HCT116 (cell line): ENCODE measurements around the gene SMIM14. TPM values are rescaled to one million over a fixed set of nuclear protein-coding genes. Genes with fewer than 3 reads are reported as not detected.
A peak's percentile ranks its signal among the peaks of the same experiment; 100 is the strongest.

Experiments used
- ATAC-seq: fragments of 200-7000 bp; cut with Tn5 transposase; 2 replicates; pipeline ENCODE4 v1.9.1; 2020; ENCODE audit warnings: mild to moderate bottlenecking, moderate library complexity
- BruUV-seq: library from RNA; stranded (reverse); fragments of 400-500 nt; replicated peaks from 2 replicates; lab custom pipeline; 2021; lab: Mats Ljungman, UMichigan
- CTCF ChIA-PET: fragments of 300-600 bp; sonication (Branson Sonifier 250); formaldehyde crosslinking; loops from one replicate; lab custom pipeline; 2021; ENCODE audit warnings: antibody characterized with exemption; lab: Charles Lee
- POLR2A ChIA-PET: fragments of 300-600, 350-600 bp; sonication (Branson Sonifier 250); formaldehyde crosslinking; loops from one replicate; lab custom pipeline; 2021; ENCODE audit warnings: antibody characterized with exemption; lab: Charles Lee
- RAD21 ChIA-PET, 2 experiments: fragments of 300-600 bp; sonication (Branson Sonifier 250); formaldehyde crosslinking; loops; one replicate each; lab custom pipeline; 2023; ENCODE audit warnings: low total read pairs in 2 of 2; ENCODE audit not compliant: uncharacterized antibody in 2 of 2, unreplicated experiment in 2 of 2, low non-redundant PET in 1 of 2; lab: Charles Lee
- DNase-seq: peaks from one replicate; pipeline ENCODE4 v3.0.0-alpha.2; 2010; ENCODE audit warnings: low read depth, low spot score
- H2AFZ ChIP-seq: fragments of 200-600 bp; shearing (Covaris generic), sonication (generic); 2 replicates; pipeline ENCODE4 v1.6.1; 2017; ENCODE audit warnings: low read depth, mixed run types, mixed read lengths, antibody characterized with exemption, low read length; ENCODE audit not compliant: poor library complexity, severe bottlenecking
- H3K27ac ChIP-seq: 2 replicates; pipeline ENCODE4 v1.5.1; 2012; ENCODE audit warnings: low read depth, low read length
- H3K27me3 ChIP-seq: fragments of 200-600 bp; sonication (generic); 2 replicates; pipeline ENCODE4 v1.6.1; 2016; ENCODE audit warnings: mixed run types, low read length, mixed read lengths; ENCODE audit not compliant: insufficient read depth
- H3K36me3 ChIP-seq, 2 experiments: fragments of 200-500 bp in 1 of 2; fragments of 200-600 bp in 1 of 2; sonication (Bioruptor generic) in 1 of 2; sonication (generic) in 1 of 2; 2 replicates each; pipeline versions ENCODE4 v1.5.1 to v1.6.1; 2014 to 2016; ENCODE audit warnings: low read length in 2 of 2, inconsistent platforms in 1 of 2, mixed read lengths in 1 of 2, mixed run types in 1 of 2; ENCODE audit not compliant: insufficient read depth in 2 of 2, control insufficient read depth in 1 of 2
- H3K4me1 ChIP-seq, 2 experiments: fragments of 200-600 bp in 1 of 2; sonication (generic) in 1 of 2; 2 replicates each; pipeline versions ENCODE4 v1.5.1 to v1.6.1; 2012 to 2017; ENCODE audit warnings: low read length in 2 of 2, inconsistent platforms in 1 of 2, mild to moderate bottlenecking in 1 of 2, mixed read lengths in 1 of 2, mixed run types in 1 of 2, moderate library complexity in 1 of 2; ENCODE audit not compliant: insufficient read depth in 2 of 2, control insufficient read depth in 1 of 2
- H3K4me2 ChIP-seq: fragments of 200-600 bp; sonication (generic); 2 replicates; pipeline ENCODE4 v1.6.1; 2017; ENCODE audit warnings: mixed run types, low read length, mixed read lengths
- H3K4me3 ChIP-seq, 2 experiments: fragments of 200-600 bp in 1 of 2; sonication (generic) in 1 of 2; replicated peaks in 1 of 2; 2 replicates each; pipeline ENCODE4 v1.5.1; 2011 to 2016; ENCODE audit warnings: low read length in 2 of 2, control low read depth in 1 of 2, low read depth in 1 of 2, mild to moderate bottlenecking in 1 of 2, mixed read lengths in 1 of 2, mixed run types in 1 of 2
- H3K79me2 ChIP-seq: fragments of 200-600 bp; sonication (generic); 2 replicates; pipeline ENCODE4 v1.6.1; 2017; ENCODE audit warnings: mild to moderate bottlenecking, mixed run types, low read length, moderate library complexity, mixed read lengths; ENCODE audit not compliant: insufficient read depth
- H3K9ac ChIP-seq: fragments of 200-600 bp; sonication (generic); 2 replicates; pipeline ENCODE4 v1.6.1; 2016; ENCODE audit warnings: low read length, mixed read lengths
- H3K9me2 ChIP-seq: fragments of 200-600 bp; sonication (generic), shearing (Covaris generic); 2 replicates; pipeline ENCODE4 v1.6.1; 2017; ENCODE audit warnings: mixed run types, mild to moderate bottlenecking, moderate library complexity; ENCODE audit not compliant: insufficient read depth
- H3K9me3 ChIP-seq, 2 experiments: fragments of 200-500 bp in 1 of 2; fragments of 200-600 bp in 1 of 2; sonication (Bioruptor generic) in 1 of 2; sonication (generic) in 1 of 2; 2 replicates each; pipeline ENCODE4 v1.6.1; 2014 to 2017; ENCODE audit warnings: low read length in 2 of 2, mixed read lengths in 2 of 2, inconsistent platforms in 1 of 2, low read depth in 1 of 2, mild to moderate bottlenecking in 1 of 2, mixed run types in 1 of 2, moderate library complexity in 1 of 2; ENCODE audit not compliant: control insufficient read depth in 1 of 2, insufficient read depth in 1 of 2
- H4K20me1 ChIP-seq: fragments of 200-600 bp; sonication (generic), shearing (Covaris generic); 2 replicates; pipeline ENCODE4 v1.6.1; 2017; ENCODE audit warnings: mixed run types, mild to moderate bottlenecking, moderate library complexity; ENCODE audit not compliant: insufficient read depth
- ATF3 ChIP-seq: IDR thresholded peaks from 2 replicates; pipeline ENCODE4 v1.6.1; 2012
- CBX3 ChIP-seq: IDR thresholded peaks from 2 replicates; pipeline ENCODE4 v1.6.1; 2012; ENCODE audit warnings: low read depth
- CTCF ChIP-seq, 3 experiments: fragments of 200-600 bp in 1 of 3; sonication (generic) in 1 of 3; IDR thresholded peaks in 2 of 3; conservative IDR thresholded peaks in 1 of 3; 2 replicates each; pipeline ENCODE4 v1.5.1; 2012 to 2017; ENCODE audit warnings: low read depth in 2 of 3, low read length in 2 of 3, antibody characterized with exemption in 1 of 3, borderline replicate concordance in 1 of 3, control low read depth in 1 of 3, mild to moderate bottlenecking in 1 of 3, mixed read lengths in 1 of 3, mixed run types in 1 of 3, moderate library complexity in 1 of 3; ENCODE audit not compliant: insufficient read depth in 1 of 3
- EGR1 ChIP-seq: IDR thresholded peaks from 2 replicates; pipeline ENCODE4 v1.6.1; 2012; ENCODE audit warnings: low read depth
- EZH2phosphoT487 ChIP-seq: fragments of 200-600 bp; IDR thresholded peaks from 2 replicates; pipeline ENCODE4 v1.6.1; 2018; ENCODE audit warnings: antibody characterized with exemption, borderline replicate concordance
- JUND ChIP-seq: IDR thresholded peaks from 2 replicates; pipeline ENCODE4 v1.6.1; 2012
- MAX ChIP-seq: IDR thresholded peaks from 2 replicates; pipeline ENCODE4 v1.6.1; 2012
- POLR2A ChIP-seq: IDR thresholded peaks from 2 replicates; pipeline ENCODE4 v1.7.0; 2011; ENCODE audit warnings: borderline replicate concordance; ENCODE audit not compliant: insufficient read depth, insufficient read length; ENCODE audit errors: extremely low read depth
- RAD21 ChIP-seq: IDR thresholded peaks from 2 replicates; pipeline ENCODE4 v1.6.1; 2012; ENCODE audit warnings: low read depth, mild to moderate bottlenecking
- SIN3A ChIP-seq: IDR thresholded peaks from 2 replicates; pipeline ENCODE4 v1.6.1; 2012; ENCODE audit warnings: low read depth
- SP1 ChIP-seq: IDR thresholded peaks from 2 replicates; pipeline ENCODE4 v1.6.1; 2012; ENCODE audit warnings: low read depth
- SRF ChIP-seq: IDR thresholded peaks from 2 replicates; pipeline ENCODE4 v1.6.1; 2012; ENCODE audit warnings: low read depth
- TCF7L2 ChIP-seq: IDR thresholded peaks from 2 replicates; pipeline ENCODE4 v1.7.0; 2011; ENCODE audit warnings: borderline replicate concordance, inconsistent platforms; ENCODE audit not compliant: insufficient read depth, insufficient read length; ENCODE audit errors: extremely low read depth
- YY1 ChIP-seq: IDR thresholded peaks from 2 replicates; pipeline ENCODE4 v1.6.1; 2011; ENCODE audit warnings: low read length, low read depth, moderate library complexity, mild to moderate bottlenecking; ENCODE audit not compliant: insufficient replicate concordance; ENCODE audit errors: extremely low read depth
- ZFX ChIP-seq: fragments of 450-650 bp; IDR thresholded peaks from 2 replicates; pipeline ENCODE4 v1.6.1; 2017
- intact Hi-C: fragments of 100-400 bp; cut with micrococcal nuclease; formaldehyde crosslinking; loops from 2 replicates; pipeline ENCODE4 v1.10.0; 2022
- total RNA-seq: library from RNA; stranded (reverse); gene quantifications from one replicate; pipeline ENCODE4 v1.2.1, GENCODE V29; 2021; ENCODE audit not compliant: unreplicated experiment

Gene SMIM14
- total RNA-seq, 1 experiment from 2014 or later: 21.6 TPM

GRCh38 chr4:39529534-39529933 lies 109.1 kb downstream of the SMIM14 start:
- ATAC-seq: no peak
- DNase-seq: no peak
- peaks cover 7 to 21% of the 10 kb centered on the region in 2 experiments; a peak in 3 of 4 replicates for H3K4me1 ChIP-seq
- no peak overlapping the region for H3K4me2 ChIP-seq
- no peak overlapping the region for H3K9ac ChIP-seq
- H3K79me2 ChIP-seq: peaks cover 28% of the 10 kb centered on the region
- H2AFZ ChIP-seq: no peak overlapping the region
- H4K20me1 ChIP-seq: no peaks in the 10 kb centered on the region
- H3K27ac ChIP-seq: no peak overlapping the region
- ChIA-PET RAD21 (no interaction called here), POLR2A (no interaction called here), CTCF (no interaction called here)
- peaks cover 4 to 8% of the 10 kb centered on the region in 2 experiments; a peak in 2 of 4 replicates for H3K9me3 ChIP-seq
- TF ChIP-seq ZFX: no peak
- no peak for TF ChIP-seq ATF3
- TF ChIP-seq YY1: no peak
- TF ChIP-seq MAX: no peak
- no peak for TF ChIP-seq JUND
- TF ChIP-seq CBX3: no peak
- TF ChIP-seq CTCF (IDR thresholded peaks at IDR 0.05 in 2 of 3, conservative IDR thresholded peaks at IDR 0.05 in 1 of 3; ENCODE audit: borderline replicate concordance in 1 of 3, insufficient read depth in 1 of 3, low read depth in 2 of 3, low read length in 2 of 3): no peak
- no peak for TF ChIP-seq SIN3A
- no peak for TF ChIP-seq EGR1
- no peak for TF ChIP-seq RAD21
- TF ChIP-seq TCF7L2: no peak
- TF ChIP-seq POLR2A: no peak
- TF ChIP-seq SP1: no peak
- no peak for TF ChIP-seq EZH2phosphoT487
- no peak for TF ChIP-seq SRF
- intact Hi-C loops: no loop called here
- H3K9me2 ChIP-seq: no peaks in the 10 kb centered on the region
- 0 out of 4 replicates have a peak, but pooled peaks cover 0 to 4% of the 10 kb centered on the region in 2 experiments for H3K36me3 ChIP-seq
- BruUV-seq: TSS peak; percentile 28
- H3K4me3 ChIP-seq: no peak overlapping the region
- no peaks in the 10 kb centered on the region for H3K27me3 ChIP-seq
